WERI-Rb-1 (cell line): ENCODE measurements around the gene KCNF1.
A peak's percentile ranks its signal among the peaks of the same experiment; 100 is the strongest.

ENCODE experiments used
- DNase-seq: peaks from one replicate; pipeline ENCODE4 v3.0.0-alpha.2; 2020
- H3K27ac ChIP-seq: fragments of 250-450 bp; sonication (Bioruptor Pico); 2 replicates; pipeline ENCODE4 v1.5.1; 2020; ENCODE audit warnings: mild to moderate bottlenecking, moderate library complexity
- H3K27me3 ChIP-seq: fragments of 250-450 bp; sonication (Bioruptor Pico); 2 replicates; pipeline ENCODE4 v1.5.1; 2021; ENCODE audit warnings: mild to moderate bottlenecking, low read depth, moderate library complexity; ENCODE audit not compliant: insufficient read depth, severe bottlenecking
- H3K36me3 ChIP-seq: fragments of 250-450 bp; sonication (Bioruptor Pico); 2 replicates; pipeline ENCODE4 v1.5.1; 2020; ENCODE audit warnings: mild to moderate bottlenecking, moderate library complexity
- H3K4me3 ChIP-seq: 2 replicates; pipeline ENCODE4 v1.5.1; 2011; ENCODE audit warnings: low read depth, mild to moderate bottlenecking, control low read depth, low read length
- H3K9me3 ChIP-seq: fragments of 250-450 bp; sonication (Bioruptor Pico); 2 replicates; pipeline ENCODE4 v1.5.1; 2021; ENCODE audit warnings: mild to moderate bottlenecking, moderate library complexity; ENCODE audit not compliant: severe bottlenecking
- CTCF ChIP-seq: IDR thresholded peaks from 2 replicates; pipeline ENCODE4 v1.5.1; 2011; ENCODE audit warnings: low read depth, mild to moderate bottlenecking, control low read depth, inconsistent platforms, low read length

KCNF1 gene

GRCh38 chr2:10932345-10933151, 20.8 kb downstream of the KCNF1 start:
- no peak overlapping the region for H3K27ac ChIP-seq

GRCh38 chr2:10933700-10934225, 22.0 kb downstream of the KCNF1 start:
- no peak for TF ChIP-seq CTCF
- H3K36me3 ChIP-seq, result no peaks in the 10 kb centered on the region
- peaks cover 5% of the 10 kb centered on the region for H3K9me3 ChIP-seq
- H3K27me3 ChIP-seq, result no peaks in the 10 kb centered on the region
- no peak overlapping the region for H3K27ac ChIP-seq
- no peak overlapping the region for H3K4me3 ChIP-seq
- DNase-seq, result no peak

More at GRCh38 chr2:10932345-10933151, 20.8 kb downstream of the KCNF1 start:
- Histone ChIP-seq H3K27me3 (no peaks in the 10 kb centered on the region), H3K9me3 (no peaks in the 10 kb centered on the region), H3K4me3 (no peak overlapping the region), H3K36me3 (no peaks in the 10 kb centered on the region)
- TF ChIP-seq CTCF, result no peak
- no peak for DNase-seq

- DNase-seq, result no peak
- H3K36me3 ChIP-seq, result no peaks in the 10 kb centered on the region
- no peak for TF ChIP-seq CTCF
- H3K9me3 ChIP-seq, result peaks cover 10% of the 10 kb centered on the region
- no peaks in the 10 kb centered on the region for H3K27me3 ChIP-seq
- no peak overlapping the region for H3K4me3 ChIP-seq
- H3K27ac ChIP-seq, result no peak overlapping the region
Measured at GRCh38 chr2:10934308-10934978, 22.7 kb downstream of the KCNF1 start.

GRCh38 chr2:10934979-10935350, 23.2 kb downstream of the KCNF1 start:
- H3K9me3 ChIP-seq, result peaks cover 10% of the 10 kb centered on the region
- H3K27me3 ChIP-seq, result no peaks in the 10 kb centered on the region
- no peaks in the 10 kb centered on the region for H3K36me3 ChIP-seq
- TF ChIP-seq CTCF, result no peak
- H3K27ac ChIP-seq, result no peak overlapping the region
- no peak overlapping the region for H3K4me3 ChIP-seq
- DNase-seq, result peak; percentile 49

- Histone ChIP-seq H3K27me3 (no peaks in the 10 kb centered on the region), H3K4me3 (no peak overlapping the region), H3K9me3 (peaks cover 10% of the 10 kb centered on the region), H3K36me3 (no peaks in the 10 kb centered on the region), H3K27ac (no peak overlapping the region)
- TF ChIP-seq CTCF, result no peak
- no peak for DNase-seq
Measured at GRCh38 chr2:10935366-10935918, 23.7 kb downstream of the KCNF1 start.
